AG09309 (cell line): Measurements from ENCODE around the gene ELAPOR1.

ENCODE experiments used
- DNase-seq: peaks from one replicate; pipeline ENCODE4 v3.0.0-alpha.2; 2010; ENCODE audit warnings: low read depth
- H3K4me3 ChIP-seq: 2 replicates; pipeline ENCODE4 v1.5.1; 2011; ENCODE audit warnings: mild to moderate bottlenecking, low read depth, low read length, moderate library complexity; ENCODE audit not compliant: control insufficient read depth
- TF ChIP-seq, protein P1 (sequence below): IDR thresholded peaks from 2 replicates; pipeline ENCODE4 v1.5.1; 2011; ENCODE audit warnings: mild to moderate bottlenecking, low read depth, low read length, inconsistent platforms; ENCODE audit not compliant: insufficient read depth, control insufficient read depth; ENCODE audit errors: missing control alignments

The ELAPOR1 gene

DNA sequence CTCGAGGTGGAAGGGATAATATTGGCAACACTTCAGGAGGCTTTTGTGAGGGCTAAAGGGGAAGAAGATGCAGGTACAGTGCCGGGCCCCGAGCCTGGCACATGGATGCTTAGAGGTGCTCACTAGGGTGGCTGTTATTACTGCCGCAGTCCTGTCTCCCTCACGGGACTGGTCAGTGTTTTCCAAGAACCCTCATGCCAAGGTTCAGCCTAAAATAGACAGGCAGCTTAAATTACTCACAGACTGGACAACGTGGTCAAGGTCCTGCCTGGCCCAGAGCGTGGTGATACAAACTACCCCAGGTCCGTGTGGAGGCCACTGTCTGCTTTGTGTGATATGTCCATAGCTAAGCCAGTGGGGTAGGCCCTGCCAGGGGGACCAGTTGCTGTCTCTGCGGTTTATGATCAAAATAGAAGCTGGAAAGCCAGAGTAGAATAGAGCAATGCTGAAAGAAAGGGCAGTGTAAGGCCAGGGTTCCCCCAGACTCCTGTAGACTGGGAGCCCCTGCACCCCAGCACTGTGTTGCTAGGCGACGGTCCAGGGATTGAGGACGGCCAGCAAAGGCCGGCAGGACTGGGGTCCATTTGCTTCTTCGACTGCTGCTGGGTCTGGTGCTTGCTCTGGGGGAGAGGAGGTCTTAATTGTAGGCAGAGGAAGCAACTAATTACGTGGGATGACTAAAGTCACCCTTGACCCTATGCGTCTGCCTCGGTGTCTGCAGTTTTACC is 36.1 kb downstream of the ELAPOR1 start:
- DNase-seq = no peak
- TF ChIP-seq, protein P1, sequence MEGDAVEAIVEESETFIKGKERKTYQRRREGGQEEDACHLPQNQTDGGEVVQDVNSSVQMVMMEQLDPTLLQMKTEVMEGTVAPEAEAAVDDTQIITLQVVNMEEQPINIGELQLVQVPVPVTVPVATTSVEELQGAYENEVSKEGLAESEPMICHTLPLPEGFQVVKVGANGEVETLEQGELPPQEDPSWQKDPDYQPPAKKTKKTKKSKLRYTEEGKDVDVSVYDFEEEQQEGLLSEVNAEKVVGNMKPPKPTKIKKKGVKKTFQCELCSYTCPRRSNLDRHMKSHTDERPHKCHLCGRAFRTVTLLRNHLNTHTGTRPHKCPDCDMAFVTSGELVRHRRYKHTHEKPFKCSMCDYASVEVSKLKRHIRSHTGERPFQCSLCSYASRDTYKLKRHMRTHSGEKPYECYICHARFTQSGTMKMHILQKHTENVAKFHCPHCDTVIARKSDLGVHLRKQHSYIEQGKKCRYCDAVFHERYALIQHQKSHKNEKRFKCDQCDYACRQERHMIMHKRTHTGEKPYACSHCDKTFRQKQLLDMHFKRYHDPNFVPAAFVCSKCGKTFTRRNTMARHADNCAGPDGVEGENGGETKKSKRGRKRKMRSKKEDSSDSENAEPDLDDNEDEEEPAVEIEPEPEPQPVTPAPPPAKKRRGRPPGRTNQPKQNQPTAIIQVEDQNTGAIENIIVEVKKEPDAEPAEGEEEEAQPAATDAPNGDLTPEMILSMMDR = no peak
- no peak overlapping the region for H3K4me3 ChIP-seq

DNA sequence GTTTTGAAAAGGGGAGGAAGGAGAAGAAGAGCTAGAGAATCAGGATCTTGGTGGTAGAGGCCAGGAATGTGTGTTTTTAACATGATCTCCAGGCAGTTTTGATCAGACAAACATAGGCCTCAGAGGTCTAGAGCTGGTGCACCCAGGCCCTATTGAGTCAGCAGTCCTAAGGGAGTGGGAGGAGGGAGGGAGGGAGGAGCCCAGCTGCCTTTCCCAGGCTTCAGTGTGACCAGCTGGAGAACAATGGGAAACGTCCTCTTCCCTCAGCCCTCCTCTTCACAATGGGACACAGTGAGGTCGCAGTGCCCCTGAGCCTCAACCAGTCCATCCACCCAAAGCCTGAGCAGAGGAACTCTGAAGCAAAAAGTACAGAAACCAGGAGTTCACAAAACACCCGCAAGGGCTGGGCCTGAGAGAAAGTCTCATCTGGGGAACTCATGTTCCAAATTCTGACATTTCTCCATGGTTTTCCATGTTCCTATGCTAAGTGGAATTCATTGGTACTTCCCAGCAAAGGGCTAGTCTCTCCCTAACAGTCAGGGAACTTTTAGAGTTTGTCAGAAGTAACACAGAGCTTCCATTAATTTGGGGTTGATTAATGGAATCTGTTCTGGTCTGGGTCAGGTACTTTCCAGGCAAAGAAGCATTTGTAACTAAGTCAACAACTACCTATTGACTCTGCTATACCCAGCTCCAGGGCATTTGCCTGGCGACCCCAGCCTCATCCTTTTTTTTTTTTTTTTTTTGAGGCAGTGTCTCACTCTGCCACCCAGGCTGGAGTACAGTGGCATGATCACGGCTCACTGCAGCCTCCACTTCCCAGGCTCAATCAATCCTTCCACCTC is 37.5 kb downstream of the ELAPOR1 start:
- TF ChIP-seq, protein P1 = no peak
- no peak for DNase-seq
- no peak overlapping the region for H3K4me3 ChIP-seq

DNA sequence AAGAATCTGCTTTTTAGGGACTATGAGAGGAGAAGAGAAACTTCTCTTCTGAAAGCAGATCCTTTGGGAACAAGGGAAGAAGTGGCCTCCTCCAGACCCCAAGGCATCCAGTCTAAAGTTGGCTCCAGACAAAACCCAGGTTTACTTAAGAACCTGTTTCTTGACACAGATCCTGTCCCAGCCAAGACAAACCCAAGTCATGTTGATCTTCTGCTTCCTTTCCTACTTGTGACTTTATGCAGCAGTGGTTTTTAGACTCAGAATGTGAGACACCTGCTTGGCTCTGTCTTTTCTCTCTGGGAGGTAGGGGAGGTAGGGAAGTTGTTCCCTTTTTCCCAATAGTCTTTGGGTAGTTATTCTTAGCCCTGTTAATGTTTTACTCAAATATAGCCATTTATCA is 38.3 kb downstream of the ELAPOR1 start:
- TF ChIP-seq, protein P1 = no peak
- DNase-seq = no peak

DNA sequence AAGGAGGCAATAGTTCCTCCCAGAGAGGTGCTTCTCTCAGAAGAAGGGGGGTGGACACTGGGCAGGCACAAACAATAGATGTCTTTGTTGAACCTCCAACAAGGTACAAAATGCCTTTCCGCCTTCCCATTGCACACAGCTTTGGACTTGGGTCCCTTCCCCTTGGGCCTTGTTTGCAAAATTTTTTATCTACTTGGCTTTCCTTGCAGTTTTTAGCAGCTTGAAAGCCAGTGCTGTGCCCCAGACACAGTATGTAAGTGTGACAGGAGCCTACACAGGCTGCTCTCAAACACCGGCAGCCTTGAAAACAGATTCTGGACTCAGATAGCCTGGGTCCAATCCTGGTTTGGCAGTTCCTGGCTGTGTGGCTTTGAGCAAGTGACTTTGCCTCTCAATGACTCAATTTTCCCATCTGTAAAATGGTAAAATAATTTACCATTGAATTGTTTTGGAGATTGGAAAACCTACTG is 43.0 kb downstream of the ELAPOR1 start:
- TF ChIP-seq, protein P1 = no peak
- no peak overlapping the region for H3K4me3 ChIP-seq
- no peak for DNase-seq

More for the DNA sequence above, 38.3 kb downstream of the ELAPOR1 start:
- no peak overlapping the region for H3K4me3 ChIP-seq

DNA sequence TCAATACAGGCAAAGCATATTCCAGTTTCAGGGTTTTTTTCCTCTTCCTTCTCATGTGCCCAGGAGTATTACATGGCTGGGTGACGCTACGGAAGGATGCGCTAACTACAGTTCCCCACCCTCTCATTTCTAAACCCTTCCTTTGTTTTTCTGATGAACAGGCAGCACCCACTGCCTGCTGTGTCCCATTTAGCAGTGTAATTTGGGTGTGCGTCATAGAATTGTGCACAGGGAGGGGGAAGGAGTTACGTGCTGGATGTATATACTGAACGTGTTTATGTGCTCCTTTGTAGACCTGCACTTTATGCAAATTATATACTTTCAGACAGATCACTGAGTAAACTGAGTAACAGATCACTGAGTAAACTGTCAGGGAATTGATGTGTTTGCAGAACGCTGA is 44.5 kb downstream of the ELAPOR1 start:
- H3K4me3 ChIP-seq = no peak overlapping the region
- DNase-seq = no peak
- TF ChIP-seq, protein P1 = no peak

DNA sequence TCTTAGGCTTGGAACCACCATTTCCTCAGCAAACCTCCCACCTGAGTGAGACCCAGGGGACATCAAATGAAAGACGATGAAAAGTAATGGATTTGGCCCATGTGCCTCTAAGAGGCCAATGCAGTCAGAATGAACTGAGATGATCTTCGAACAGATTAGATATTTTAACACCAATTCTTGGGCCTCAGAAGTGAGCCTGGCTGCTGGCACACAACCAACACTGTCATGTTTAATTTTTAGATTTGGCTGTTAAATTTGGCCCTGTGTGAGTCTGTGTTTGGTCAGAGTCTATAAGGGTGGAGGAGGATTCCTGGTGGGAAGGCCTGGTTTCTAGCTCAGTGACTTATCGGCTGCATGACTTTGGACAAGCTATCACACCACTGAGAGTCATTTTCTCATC is 45.4 kb downstream of the ELAPOR1 start:
- TF ChIP-seq, protein P1 = no peak
- H3K4me3 ChIP-seq = no peak overlapping the region
- DNase-seq = no peak
